HG03280 (cell line): ENCODE data around the gene TBC1D23.
A peak's percentile ranks its signal among the peaks of the same experiment; 100 is the strongest.
"Not testable (repeated sequence)": the region's sequence is repeated elsewhere in the genome, so short reads cannot be mapped to it uniquely, and the experiment has no call there.

Source experiments
- ATAC-seq: cut with Tn5 transposase; IDR thresholded peaks from one replicate; pipeline ENCODE4 v1.9.1; 2021; ENCODE audit warnings: mild to moderate bottlenecking, moderate library complexity; ENCODE audit not compliant: unreplicated experiment

The TBC1D23 gene

DNA sequence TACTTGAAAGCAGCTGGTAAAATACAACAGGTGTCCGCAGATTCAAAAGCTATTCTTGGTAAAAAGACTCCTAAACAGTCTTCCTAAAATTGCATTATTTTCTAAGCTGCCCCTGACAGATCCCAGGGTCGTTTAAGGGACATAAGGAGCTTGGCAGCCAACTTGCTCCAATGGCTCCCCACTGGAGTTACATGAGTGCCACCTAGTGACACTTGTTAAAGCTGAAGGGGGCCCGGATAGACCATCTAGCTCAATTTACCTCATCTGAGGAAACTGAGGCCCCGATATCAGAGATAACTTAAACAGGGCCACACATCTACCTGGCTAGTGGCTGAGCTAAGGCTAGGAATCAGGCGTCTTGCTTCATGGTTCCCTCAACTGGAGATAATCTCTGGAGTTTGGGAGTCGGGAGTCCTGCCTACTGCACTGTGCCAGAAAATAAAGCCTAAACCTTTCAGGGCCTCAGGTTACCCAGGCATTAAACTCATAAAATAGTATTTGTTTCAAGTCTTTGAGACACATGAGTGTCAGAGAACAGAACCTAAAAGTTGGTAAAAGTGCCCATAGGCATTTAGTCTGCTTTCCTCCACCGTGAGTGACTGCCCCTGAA is 6.5 kb upstream of the TBC1D23 start:
- ATAC-seq, result peak; percentile 55

DNA sequence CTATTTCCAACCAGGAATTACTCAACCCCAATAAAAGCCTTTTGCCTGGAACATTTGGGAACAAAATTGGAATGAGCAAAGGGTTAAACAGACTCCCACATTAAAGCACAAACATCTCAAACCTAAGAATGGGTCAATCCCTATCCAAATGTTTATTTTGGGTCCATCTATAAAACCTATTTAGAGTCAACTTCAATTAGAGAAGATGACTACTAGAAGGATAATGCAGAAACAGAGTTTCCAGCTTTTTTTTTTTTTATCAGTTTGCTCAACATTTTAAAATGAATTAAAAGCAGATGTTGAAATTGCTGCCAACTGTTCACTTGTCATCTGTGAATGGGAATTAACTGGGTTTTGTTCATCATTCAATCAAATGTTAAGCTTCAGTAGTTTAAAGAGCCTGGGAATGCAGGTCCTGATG is 4.1 kb upstream of the TBC1D23 start:
- no peak for ATAC-seq

DNA sequence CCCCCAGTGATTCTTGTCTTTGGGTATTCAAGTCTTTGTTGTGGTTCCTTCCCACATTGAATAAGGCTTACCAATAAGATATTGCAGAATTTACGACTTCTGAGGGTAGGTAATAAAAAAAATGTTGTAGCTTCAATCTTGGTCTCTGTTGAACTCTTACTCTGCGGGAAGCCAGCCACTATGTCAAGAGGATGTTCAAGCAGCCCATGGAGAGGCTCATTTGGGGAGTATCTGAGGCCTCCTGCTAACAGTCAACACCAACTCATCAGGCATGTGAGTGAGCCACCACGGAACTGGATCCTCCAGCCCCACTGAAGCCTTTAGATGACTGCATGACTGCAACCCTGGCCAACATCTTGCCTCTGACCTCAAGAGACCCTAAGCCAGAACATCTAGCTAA is 3.2 kb upstream of the TBC1D23 start:
- no peak for ATAC-seq

DNA sequence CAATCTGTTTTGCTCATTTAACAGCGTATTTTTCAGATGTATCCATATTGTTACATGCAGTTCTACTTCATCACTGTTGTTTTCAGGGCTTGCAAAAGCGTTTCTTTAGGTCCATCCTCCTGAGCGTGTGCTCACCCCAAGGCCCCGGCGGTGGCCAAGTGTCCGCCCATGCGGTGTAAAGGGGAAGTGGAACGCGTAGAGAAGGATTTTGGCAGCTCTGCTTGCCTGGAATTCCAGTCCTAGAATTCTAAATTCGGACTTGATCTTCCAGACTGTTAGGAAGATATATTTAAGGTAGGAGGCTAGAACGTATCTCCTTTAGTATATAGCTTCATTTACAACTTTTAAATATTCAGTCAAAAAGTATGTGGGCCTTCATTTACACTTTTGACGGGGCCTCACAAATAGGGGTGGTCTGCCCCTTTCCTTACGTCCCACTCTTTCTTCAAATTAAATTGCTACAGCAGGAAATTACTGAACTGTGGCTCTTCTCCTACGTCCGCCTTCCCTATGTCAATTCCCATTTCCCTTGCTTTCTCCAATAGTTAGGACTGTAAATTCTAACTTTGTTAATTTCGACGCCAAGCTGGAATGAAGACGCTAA is 609 bp upstream of the TBC1D23 start:
- no peak for ATAC-seq

DNA sequence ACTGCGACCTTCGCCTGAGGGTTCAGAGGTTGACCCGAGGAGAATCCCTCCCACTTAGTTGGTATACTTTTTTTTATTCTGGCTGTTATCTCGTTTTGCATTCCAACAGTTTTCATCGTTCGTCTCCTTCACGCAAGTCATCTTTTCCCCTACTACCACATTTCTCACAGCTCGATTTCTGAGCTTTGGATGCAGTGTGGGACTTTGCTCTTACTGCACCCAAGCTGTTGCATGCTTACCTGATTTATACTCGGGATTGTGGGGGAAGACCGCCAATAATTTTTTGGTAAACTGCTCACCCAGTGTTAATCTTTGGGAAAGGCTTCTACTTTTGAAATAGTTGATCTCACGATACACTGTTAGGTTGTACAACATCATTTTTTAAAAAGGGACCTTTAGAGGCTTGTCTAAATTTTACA is 702 bp downstream of the TBC1D23 start:
- ATAC-seq, result no peak

DNA sequence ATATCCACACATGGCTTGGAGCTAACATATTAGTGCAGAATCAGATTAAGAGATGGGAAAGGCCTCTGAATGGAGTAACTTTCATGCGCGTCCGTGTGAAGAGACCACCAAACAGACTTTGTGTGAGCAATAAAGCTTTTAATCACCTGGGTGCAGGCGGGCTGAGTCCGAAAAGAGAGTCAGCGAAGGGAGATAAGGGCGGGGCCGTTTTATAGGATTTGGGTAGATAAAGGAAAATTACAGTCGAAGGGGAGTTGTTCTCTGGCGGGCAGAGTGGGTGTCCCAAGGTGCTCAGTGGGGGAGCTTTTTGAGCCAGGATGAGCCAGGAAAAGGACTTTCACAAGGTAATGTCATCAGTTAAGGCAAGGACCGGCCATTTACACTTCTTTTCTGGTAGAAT is 2.1 kb downstream of the TBC1D23 start:
- not testable (repeated sequence) for ATAC-seq

DNA sequence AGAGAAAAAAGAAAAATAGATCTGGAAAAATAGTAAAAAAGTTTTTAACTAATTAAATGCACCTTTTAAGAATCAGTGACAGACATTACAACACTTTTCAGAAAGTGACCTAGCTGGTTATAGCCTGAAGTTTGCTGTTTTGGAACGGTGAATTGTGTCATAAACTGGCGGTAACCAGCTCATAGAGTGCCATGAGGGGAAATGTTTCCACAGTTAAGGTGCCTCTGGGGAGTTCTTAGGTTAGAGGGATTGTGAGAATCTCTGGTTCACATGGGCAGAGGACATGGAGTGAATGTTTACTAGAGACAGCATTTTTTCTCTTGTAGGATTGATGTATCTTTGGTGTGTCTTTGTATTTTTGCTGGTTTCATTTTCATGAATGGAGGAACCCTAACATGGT is 2.8 kb downstream of the TBC1D23 start:
- ATAC-seq, result no peak

DNA sequence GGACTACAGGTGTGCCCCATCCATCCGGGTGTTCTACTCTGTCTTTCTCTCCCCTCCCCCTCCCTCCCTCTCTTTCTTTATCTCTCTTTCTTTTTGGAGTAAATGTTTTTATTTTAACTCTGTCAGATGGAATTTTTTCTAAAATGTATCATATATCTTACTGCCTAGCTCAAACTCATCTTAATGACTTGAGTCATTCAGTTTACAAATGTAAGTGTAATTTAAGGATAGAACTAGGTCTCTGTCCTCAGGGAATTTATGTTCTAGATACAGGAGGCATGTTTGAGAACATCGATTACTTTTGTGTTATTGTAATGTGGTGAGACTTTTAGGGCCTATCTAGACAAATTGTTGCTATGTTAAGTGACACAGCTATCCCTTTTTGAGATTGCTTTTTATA is 3.5 kb downstream of the TBC1D23 start:
- no peak for ATAC-seq

DNA sequence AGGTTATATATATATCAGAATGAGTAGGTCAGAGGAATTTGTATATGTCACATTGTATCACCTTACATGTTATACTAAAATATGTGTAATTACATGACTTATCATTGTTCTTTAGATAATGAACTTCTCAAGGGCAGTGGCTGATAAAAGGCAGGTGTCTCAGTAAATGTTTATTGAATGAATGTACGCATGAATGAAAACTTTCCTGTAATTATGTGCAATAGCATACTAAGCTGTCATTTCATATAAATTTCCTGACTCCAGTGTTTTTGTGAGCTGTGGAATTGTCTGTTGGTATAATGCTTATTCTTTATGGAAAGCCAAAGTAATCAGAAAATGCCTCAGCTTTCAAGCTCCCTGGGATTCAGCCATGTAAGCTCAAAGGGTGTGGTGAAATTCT is 4.2 kb downstream of the TBC1D23 start:
- ATAC-seq, result no peak

DNA sequence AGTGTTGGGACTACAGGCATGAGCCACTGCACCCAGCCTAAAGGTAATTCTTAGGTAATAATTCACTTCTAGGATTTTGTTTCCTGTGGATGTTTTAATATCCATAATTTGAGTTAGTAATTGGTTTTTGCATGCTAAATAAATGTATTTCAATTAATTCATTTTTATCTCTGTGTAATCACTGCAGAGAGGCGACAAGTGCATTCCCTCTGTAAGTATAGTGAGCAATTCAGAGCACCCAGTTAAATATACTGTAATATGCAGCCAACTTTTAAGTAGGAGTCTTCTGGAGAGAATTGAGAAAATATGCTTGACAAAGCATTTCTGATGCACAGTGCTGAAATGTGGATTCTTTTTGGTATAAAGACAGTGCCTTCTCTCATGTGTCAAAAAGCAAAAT is 5.7 kb downstream of the TBC1D23 start:
- no peak for ATAC-seq

DNA sequence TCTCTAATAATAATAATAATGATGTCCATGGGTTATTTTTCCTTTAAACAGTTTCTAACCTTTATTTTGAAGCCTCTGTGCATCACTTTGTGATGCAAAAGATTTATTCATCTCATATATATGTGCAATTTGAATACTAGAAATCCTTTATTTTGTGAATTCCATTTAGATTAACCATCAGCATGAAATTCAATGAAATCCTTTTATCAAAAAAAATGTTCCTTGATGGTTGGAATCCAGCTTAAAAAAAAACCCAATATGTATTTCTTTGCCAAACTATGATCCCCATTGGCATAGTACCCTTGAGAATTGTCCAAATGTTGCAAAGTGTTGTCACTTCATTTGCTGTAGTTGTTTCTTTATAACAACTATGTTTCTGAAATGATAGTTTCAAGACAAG is 7.4 kb downstream of the TBC1D23 start:
- ATAC-seq, result no peak

DNA sequence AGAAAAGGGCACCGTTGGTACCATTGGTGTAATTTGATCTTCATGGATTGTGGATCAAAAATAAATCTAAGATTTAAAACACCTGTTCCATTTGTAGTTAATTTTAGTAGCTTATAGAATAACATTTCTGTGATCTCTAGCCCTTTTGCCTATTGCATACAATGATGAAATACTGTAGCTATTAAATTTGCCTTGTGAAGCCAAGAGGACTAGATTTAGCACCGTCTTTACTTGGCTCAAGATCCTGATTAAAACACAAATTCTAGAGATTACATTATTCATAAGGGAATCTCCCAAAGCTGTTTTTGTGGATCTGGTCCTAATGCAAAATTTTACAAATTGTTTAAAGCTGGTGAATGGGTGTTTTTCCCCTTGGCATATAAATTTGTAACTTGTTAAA is 8.2 kb downstream of the TBC1D23 start:
- ATAC-seq, result no peak

DNA sequence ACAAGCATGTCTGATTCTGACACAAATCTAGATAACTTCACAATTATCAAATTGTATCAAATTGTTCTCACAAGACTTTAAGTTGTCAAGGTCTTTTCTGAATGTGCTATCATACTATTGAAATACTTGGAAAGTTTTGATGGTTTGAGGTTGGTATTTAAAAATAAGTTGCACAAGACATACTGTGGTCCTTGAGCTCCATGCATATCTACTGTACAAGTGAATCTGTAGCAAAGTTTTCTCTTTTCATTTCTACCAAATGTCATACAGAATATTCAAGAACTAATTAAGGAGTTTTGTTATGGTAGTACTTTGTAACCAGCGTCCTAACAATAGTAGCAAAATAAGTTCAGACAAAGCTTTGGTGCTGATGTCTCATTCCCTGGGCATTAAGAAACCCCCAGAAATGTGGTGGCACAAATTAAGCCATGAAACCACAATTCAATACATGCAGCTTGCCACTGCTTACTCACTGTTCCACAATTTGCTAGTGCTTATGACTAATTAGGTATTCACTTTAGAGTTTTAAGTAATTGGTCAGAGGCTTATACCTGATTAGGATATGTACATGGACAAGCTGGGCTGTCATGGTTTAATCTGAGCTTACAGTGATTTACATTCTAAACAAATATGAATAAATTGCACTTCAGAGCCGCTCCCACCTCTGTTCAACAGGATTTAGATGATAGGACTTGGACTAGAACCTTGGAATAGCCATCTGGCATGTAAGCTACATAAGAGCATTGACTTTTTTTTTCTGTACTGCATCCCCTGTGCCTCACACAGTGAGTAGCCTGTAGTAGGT is 8.8 kb downstream of the TBC1D23 start:
- ATAC-seq, result no peak

DNA sequence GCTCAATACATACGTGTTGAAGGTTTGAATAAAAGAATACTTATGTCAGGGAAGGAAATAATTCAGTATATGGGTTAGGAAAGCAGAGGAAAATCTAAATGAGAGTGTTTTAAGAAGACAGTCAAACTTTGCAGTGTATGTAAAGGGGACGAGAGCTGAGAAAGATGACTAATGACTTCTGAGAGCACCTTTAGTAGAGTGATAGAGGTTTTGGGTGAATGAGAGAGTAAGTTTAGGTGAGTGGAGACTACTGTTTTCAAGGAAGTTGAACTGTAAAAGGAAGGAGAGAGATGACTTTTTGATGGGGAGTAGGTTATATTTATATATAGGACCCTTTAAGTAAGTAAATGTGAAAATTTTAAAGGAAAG is 9.4 kb downstream of the TBC1D23 start:
- no peak for ATAC-seq

DNA sequence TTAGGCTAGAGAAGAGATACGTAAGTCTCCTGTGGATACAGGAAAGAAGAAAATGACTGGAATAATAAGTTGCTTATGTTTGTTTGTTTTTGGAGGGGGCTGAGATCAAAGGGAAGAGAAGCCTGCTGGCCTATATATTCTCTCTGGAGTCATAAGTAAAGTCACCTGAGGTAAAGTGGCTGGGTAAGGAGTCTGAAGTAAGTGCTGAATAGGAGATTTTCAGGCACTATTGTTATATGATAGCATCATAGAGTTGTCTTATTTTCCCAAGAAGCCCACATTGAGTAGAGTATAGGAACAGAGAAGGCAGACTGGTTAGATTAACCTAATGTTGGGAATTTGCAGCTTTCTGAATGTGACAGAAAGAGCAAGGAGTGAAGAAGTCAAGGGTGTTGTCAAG is 10.7 kb downstream of the TBC1D23 start:
- ATAC-seq, result no peak

DNA sequence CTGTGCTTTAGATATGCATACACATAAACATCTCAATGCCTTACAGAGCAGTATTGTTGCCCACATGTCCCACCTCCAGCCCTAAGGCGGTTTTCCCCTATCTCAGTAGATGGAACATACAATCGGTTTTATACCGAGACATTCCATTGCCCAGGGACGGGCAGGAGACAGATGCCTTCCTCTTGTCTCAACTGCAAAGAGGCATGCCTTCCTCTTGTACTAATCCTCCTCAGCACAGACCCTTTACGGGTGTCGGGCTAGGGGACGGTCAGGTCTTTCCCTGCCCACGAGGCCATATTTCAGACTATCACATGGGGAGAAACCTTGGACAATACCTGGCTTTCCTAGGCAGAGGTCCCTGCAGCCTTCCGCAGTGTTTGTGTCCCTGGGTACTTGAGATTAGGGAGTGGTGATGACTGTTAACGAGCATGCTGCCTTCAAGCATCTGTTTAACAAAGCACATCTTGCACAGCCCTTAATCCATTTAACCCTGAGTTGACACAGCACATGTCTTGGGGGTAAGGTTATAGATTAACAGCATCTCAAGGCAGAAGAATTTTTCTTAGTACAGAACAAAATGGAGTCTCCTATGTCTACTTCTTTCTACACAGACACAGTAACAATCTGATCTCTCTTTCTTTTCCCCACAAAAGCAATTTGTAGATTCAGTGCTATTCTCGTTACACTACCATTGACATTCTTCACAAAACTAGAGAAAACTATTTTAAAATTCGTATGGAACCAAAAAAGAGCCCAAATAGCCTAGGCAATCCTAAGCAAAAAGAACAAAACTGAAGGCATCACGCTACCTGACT is 12.2 kb downstream of the TBC1D23 start:
- ATAC-seq, result not testable (repeated sequence)

DNA sequence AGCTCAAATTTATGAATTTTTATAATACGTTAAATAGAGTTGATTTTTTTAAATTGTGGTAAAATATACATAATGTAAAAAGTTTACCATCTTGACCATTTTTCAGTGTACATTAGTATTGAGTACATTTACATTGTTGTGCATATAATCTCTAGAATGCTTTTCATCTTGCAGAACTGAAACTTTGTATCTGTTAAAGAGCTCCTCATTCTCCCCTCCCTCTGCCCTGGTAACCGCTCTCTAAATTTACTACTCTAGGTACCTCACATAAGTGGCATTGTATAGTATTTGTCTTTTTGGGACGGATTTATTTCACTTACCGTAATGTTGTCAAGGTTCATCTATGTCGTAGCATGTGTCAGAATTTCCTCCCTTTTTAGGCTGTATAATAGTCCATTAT is 13.6 kb downstream of the TBC1D23 start:
- no peak for ATAC-seq

DNA sequence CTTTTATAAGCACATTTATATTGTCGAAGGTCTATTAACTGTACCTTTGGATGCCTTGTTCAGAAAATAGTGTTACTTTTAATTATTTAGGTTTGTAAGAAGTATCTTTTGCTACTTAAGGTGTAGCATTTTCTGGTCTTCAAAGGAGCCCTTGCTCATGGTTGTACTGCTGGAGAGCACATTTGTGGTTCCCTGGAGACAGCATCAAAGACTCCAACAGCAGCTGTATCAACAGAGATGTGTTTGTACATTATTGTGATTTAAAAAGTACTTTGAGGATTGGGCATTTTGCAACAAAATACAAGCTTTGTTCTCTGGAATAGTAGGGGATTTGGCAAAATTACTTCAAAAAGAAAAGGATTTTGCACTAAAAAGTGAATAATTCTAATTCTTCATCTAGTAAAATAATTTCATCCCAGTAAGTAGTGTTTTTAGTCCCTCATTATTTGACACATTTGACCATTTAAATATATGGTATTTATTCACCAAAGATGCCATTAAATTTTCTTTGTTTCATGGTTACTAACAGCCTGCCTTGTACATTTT is 16.5 kb downstream of the TBC1D23 start:
- no peak for ATAC-seq

DNA sequence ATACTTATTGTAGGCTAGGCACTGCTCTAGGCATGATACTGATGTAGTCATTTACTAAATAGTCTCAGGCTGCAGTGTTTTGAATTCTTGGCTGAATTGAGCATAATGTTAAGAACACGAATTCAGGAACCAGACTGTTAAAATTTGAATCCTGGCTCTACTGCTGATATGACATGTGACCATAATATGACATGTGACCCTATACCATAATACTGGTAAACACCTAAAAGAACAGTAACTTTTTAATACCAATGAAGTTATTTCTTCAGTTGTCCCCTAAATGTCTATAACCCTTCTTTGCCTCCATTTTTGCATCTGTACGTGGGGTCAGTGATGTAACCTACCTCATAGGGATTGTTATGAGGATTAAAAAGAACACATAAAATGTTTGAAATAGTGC is 18.1 kb downstream of the TBC1D23 start:
- ATAC-seq, result no peak

DNA sequence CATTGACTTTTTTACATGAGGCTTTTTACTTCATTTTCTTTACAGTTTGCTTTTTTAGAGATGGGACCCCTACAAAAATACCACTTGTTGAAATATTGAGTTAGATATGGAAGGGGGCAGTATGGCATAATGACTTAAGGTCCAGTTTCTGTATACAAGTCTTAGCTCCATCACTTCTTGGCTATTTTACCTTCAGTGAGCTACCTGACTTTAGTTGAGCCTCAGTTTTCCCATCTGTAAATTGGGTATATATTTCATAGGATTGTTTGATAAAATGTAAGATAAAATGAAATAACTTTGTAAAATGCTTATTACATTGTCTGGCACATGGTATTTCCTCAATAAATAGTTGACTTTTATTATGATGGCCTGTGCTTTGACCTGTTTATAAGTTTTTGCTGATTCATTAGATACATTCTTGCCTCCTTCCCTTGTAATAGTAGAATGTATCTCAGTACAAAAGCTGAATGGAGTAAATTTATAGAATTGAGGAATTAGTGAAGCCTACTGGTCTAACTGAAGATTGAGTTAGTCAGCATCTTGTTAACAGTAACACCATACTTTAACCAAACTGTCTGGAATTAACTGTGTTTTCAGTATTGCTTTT is 27.6 kb downstream of the TBC1D23 start:
- no peak for ATAC-seq

DNA sequence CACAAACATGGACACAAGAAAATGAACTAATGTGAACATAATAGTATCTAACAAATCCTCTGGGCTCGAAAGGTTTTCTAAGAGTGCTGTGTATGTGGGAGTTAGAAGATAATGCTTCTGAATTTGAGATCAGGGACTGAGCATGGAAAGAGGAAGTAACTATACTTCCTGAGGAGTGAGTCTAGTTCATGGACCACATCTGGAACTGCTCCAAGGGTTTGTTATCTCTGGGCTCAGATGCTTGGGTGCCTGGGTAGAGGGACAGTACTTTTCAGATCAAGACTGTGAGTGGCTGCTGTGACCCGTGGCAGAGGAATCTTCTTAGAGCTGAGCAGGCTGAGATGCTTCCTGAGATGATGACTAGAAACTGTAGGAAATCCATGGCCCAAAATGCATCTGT is 28.5 kb downstream of the TBC1D23 start:
- ATAC-seq, result no peak
